Activated CD4-positive, alpha-beta T cell treated with anti-CD3 and anti-CD28 coated beads, Interleukin-2, Interleukin-4, amounts not matched to agents 100 ng/mL and 50 ng/mL, durations not matched to agents 16 hours and 8 hours (primary cell): Measurements from ENCODE around the gene CNFN.

Experiments
- DNase-seq: peaks from one replicate; pipeline ENCODE4 v3.0.0-alpha.2; 2020; ENCODE audit warnings: low spot score

Gene CNFN

GRCh38 chr19:42375415-42376176 lies 14.5 kb downstream of the CNFN start:
- DNase-seq: no peak

GRCh38 chr19:42374826-42375376 lies 15.2 kb downstream of the CNFN start:
- no peak for DNase-seq

GRCh38 chr19:42370626-42371175 lies 19.4 kb downstream of the CNFN start:
- no peak for DNase-seq

GRCh38 chr19:42370068-42370520 lies 20.0 kb downstream of the CNFN start:
- no peak for DNase-seq

GRCh38 chr19:42369433-42370067 lies 20.5 kb downstream of the CNFN start:
- no peak for DNase-seq

GRCh38 chr19:42368765-42369164 lies 21.3 kb downstream of the CNFN start:
- no peak for DNase-seq

- no peak for DNase-seq
Observed at GRCh38 chr19:42368360-42368759, 21.7 kb downstream of the CNFN start.

GRCh38 chr19:42367929-42368328 lies 22.2 kb downstream of the CNFN start:
- DNase-seq: no peak

GRCh38 chr19:42366673-42367072 lies 23.4 kb downstream of the CNFN start:
- DNase-seq: no peak

GRCh38 chr19:42363614-42364346 lies 26.3 kb downstream of the CNFN start:
- DNase-seq: no peak

- DNase-seq: no peak
Observed at GRCh38 chr19:42362891-42363440, 27.1 kb downstream of the CNFN start.

- no peak for DNase-seq
Observed at GRCh38 chr19:42362342-42362741, 27.8 kb downstream of the CNFN start.

- DNase-seq: no peak
Observed at GRCh38 chr19:42361545-42361910, 28.6 kb downstream of the CNFN start.

GRCh38 chr19:42360787-42361544 lies 29.1 kb downstream of the CNFN start:
- DNase-seq: no peak

GRCh38 chr19:42357290-42357689 lies 32.8 kb downstream of the CNFN start:
- no peak for DNase-seq

GRCh38 chr19:42356686-42357085 lies 33.4 kb downstream of the CNFN start:
- no peak for DNase-seq

- no peak for DNase-seq
Observed at GRCh38 chr19:42355896-42356295, 34.2 kb downstream of the CNFN start.

GRCh38 chr19:42353341-42354015 lies 36.6 kb downstream of the CNFN start:
- no peak for DNase-seq

GRCh38 chr19:42352301-42353259 lies 37.5 kb downstream of the CNFN start:
- no peak for DNase-seq
